Measurements from ENCODE around the gene UHRF2. TPM values are rescaled to one million over a fixed set of nuclear protein-coding genes. Genes with fewer than 3 reads are reported as not detected.

The UHRF2 gene
- total and polyA plus RNA-seq, 2 of the 13 experiments (the other 11 are each of a cell fraction or from before 2014, with no cell fraction given): 42.1 to 44.2 TPM

DNA sequence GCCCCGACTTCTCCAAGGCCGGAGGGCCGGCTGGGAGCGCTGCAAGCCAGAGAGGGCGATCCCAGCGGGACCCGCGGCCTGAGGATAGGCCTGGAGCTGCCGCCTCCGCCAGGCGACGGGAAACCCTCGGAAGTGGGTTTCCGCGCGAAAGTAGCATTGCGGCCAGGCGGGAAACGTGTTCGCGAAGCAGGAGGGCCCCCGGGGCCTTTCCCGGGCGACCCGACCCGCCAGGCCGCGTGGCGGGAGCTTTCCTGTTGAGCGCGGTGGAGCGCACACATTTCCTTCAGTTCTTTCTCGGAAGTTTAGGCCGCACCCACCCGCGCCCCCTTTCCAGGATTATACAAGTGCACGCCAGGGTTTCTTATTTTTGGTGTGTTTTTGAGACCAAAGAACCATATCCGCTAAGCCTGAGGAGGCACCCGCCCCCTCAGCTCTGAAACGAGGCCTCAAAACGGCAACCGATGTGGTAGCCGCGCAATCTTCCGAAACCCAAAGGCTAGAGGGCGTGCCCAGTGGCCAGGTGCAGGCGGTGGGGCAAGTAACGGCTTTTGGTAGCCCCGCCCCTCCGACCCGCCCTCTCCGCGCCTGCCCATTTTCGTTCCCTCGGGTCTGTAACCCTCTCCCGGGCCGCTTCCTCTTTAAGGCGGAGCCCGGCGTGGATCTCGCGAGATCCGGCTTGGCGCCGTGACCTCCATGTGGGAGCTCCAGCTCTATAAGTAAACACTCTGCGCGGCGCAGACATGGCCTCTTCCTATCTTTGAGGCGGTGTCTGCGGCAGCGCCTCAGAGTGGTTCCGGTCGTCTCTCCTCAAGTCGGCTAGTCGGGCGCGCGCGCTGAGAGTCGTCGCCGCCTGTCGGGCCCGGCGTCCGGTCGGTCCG lies at the start of gene UHRF2 (continued):
- TF ChIP-seq, protein P1, sequence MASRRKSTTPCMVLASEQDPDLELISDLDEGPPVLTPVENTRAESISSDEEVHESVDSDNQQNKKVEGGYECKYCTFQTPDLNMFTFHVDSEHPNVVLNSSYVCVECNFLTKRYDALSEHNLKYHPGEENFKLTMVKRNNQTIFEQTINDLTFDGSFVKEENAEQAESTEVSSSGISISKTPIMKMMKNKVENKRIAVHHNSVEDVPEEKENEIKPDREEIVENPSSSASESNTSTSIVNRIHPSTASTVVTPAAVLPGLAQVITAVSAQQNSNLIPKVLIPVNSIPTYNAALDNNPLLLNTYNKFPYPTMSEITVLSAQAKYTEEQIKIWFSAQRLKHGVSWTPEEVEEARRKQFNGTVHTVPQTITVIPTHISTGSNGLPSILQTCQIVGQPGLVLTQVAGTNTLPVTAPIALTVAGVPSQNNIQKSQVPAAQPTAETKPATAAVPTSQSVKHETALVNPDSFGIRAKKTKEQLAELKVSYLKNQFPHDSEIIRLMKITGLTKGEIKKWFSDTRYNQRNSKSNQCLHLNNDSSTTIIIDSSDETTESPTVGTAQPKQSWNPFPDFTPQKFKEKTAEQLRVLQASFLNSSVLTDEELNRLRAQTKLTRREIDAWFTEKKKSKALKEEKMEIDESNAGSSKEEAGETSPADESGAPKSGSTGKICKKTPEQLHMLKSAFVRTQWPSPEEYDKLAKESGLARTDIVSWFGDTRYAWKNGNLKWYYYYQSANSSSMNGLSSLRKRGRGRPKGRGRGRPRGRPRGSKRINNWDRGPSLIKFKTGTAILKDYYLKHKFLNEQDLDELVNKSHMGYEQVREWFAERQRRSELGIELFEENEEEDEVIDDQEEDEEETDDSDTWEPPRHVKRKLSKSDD (CRISPR knock-in tag; IDR thresholded peaks at IDR 0.05; ENCODE audit: low read depth): 0 out of 2 replicates have a peak, but pooled peaks have one; percentile 10
- TF ChIP-seq THAP11 (CRISPR knock-in tag; IDR thresholded peaks at IDR 0.05) (peak; percentile 80), MED13 (CRISPR knock-in tag; IDR thresholded peaks at IDR 0.05) (no peak), ZNF282 (IDR thresholded peaks at IDR 0.05; ENCODE audit: partially characterized antibody) (no peak), ZNF615 (CRISPR knock-in tag; IDR thresholded peaks at IDR 0.05; ENCODE audit: borderline replicate concordance) (no peak), IKZF4 (CRISPR knock-in tag; IDR thresholded peaks at IDR 0.05; ENCODE audit: borderline replicate concordance, low read depth, not compliant biosample characterization) (no peak), ZNF646 (CRISPR knock-in tag; IDR thresholded peaks at IDR 0.05) (no peak), ZNF775 (CRISPR knock-in tag; IDR thresholded peaks at IDR 0.05; ENCODE audit: borderline replicate concordance) (no peak), GLI4 (CRISPR knock-in tag; IDR thresholded peaks at IDR 0.05; ENCODE audit: borderline replicate concordance) (no peak), SRF (IDR thresholded peaks at IDR 0.05; ENCODE audit: low read depth, low read length) (no peak), HNRNPH1 (optimal IDR thresholded peaks at IDR 0.05; ENCODE audit: low read depth, low read length) (no peak), TP53 (CRISPR knock-in tag; conservative IDR thresholded peaks at IDR 0.05) (0 out of 2 replicates have a peak, but pooled peaks have one; percentile 54)
- TF ChIP-seq, protein P2, sequence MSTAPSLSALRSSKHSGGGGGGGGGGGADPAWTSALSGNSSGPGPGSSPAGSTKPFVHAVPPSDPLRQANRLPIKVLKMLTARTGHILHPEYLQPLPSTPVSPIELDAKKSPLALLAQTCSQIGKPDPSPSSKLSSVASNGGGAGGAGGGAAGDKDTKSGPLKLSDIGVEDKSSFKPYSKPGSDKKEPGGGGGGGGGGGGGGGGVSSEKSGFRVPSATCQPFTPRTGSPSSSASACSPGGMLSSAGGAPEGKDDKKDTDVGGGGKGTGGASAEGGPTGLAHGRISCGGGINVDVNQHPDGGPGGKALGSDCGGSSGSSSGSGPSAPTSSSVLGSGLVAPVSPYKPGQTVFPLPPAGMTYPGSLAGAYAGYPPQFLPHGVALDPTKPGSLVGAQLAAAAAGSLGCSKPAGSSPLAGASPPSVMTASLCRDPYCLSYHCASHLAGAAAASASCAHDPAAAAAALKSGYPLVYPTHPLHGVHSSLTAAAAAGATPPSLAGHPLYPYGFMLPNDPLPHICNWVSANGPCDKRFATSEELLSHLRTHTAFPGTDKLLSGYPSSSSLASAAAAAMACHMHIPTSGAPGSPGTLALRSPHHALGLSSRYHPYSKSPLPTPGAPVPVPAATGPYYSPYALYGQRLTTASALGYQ (CRISPR knock-in tag; IDR thresholded peaks at IDR 0.05): peak; percentile 81
